Mesenchymal stem cell (in vitro differentiated cells and primary cell): Measurements from ENCODE around the gene KDSR.

Experiments
- DNase-seq: peaks from one replicate; pipeline ENCODE4 v3.0.0-alpha.2; 2013
- H2AFZ ChIP-seq: one replicate; pipeline ENCODE4 v1.6.1; 2013; ENCODE audit warnings: low read depth, mild to moderate bottlenecking, control low read depth, inconsistent platforms, low read length, moderate library complexity
- H2AK5ac ChIP-seq: 2 replicates; pipeline ENCODE4 v1.6.1; 2013; ENCODE audit warnings: low read length, moderate library complexity, mild to moderate bottlenecking, inconsistent platforms; ENCODE audit not compliant: severe bottlenecking
- H2BK120ac ChIP-seq: one replicate; pipeline ENCODE4 v1.6.1; 2013; ENCODE audit warnings: low read depth, mild to moderate bottlenecking, inconsistent platforms, low read length, moderate library complexity
- H2BK12ac ChIP-seq, 2 experiments: one replicate each; pipeline ENCODE4 v1.6.1; 2013; ENCODE audit warnings: inconsistent platforms in 2 of 2, low read length in 2 of 2, mild to moderate bottlenecking in 2 of 2, moderate library complexity in 2 of 2, control low read depth in 1 of 2
- H2BK15ac ChIP-seq: one replicate; pipeline ENCODE4 v1.6.1; 2013; ENCODE audit warnings: mild to moderate bottlenecking, low read depth, inconsistent platforms; ENCODE audit not compliant: poor library complexity, severe bottlenecking
- H2BK5ac ChIP-seq: 2 replicates; pipeline ENCODE4 v1.6.1; 2013; ENCODE audit warnings: low read depth, mild to moderate bottlenecking, low read length, control low read depth, inconsistent platforms; ENCODE audit not compliant: poor library complexity, severe bottlenecking
- H3K14ac ChIP-seq, 2 experiments: one replicate each; pipeline ENCODE4 v1.6.1; 2013; ENCODE audit warnings: inconsistent platforms in 2 of 2, low read length in 2 of 2, control low read depth in 1 of 2, mild to moderate bottlenecking in 1 of 2, moderate library complexity in 1 of 2
- H3K18ac ChIP-seq, 2 experiments: one replicate each; pipeline ENCODE4 v1.6.1; 2013; ENCODE audit warnings: inconsistent platforms in 2 of 2, low read length in 2 of 2, control low read depth in 1 of 2, low read depth in 1 of 2, mild to moderate bottlenecking in 1 of 2
- H3K23ac ChIP-seq, 2 experiments: one replicate each; pipeline ENCODE4 v1.6.1; 2013; ENCODE audit warnings: inconsistent platforms in 2 of 2, low read length in 2 of 2, mild to moderate bottlenecking in 2 of 2, moderate library complexity in 2 of 2, control low read depth in 1 of 2
- H3K27ac ChIP-seq: 2 replicates; pipeline ENCODE4 v1.5.1; 2013; ENCODE audit warnings: mild to moderate bottlenecking, moderate library complexity, low read length, control low read depth, inconsistent platforms; ENCODE audit not compliant: poor library complexity, severe bottlenecking
- H3K27me3 ChIP-seq, 2 experiments: 2 replicates each; pipeline versions ENCODE4 v1.6.1 to v1.7.0; 2013; ENCODE audit warnings: low read length in 2 of 2, mild to moderate bottlenecking in 2 of 2, moderate library complexity in 2 of 2, control low read depth in 1 of 2, inconsistent platforms in 1 of 2; ENCODE audit not compliant: control insufficient read depth in 1 of 2, insufficient read depth in 1 of 2
- H3K36me3 ChIP-seq, 2 experiments: 2 replicates each; pipeline versions ENCODE4 v1.6.1 to v1.7.0; 2013; ENCODE audit warnings: low read length in 2 of 2, control low read depth in 1 of 2, inconsistent platforms in 1 of 2, low read depth in 1 of 2, mild to moderate bottlenecking in 1 of 2; ENCODE audit not compliant: insufficient read depth in 2 of 2, control insufficient read depth in 1 of 2
- H3K4ac ChIP-seq, 2 experiments: one replicate each; pipeline ENCODE4 v1.6.1; 2013; ENCODE audit warnings: inconsistent platforms in 2 of 2, low read length in 2 of 2, mild to moderate bottlenecking in 2 of 2, moderate library complexity in 2 of 2, control low read depth in 1 of 2, low read depth in 1 of 2
- H3K4me1 ChIP-seq: 2 replicates; pipeline ENCODE4 v1.6.1; 2013; ENCODE audit warnings: low read depth, low read length, control low read depth; ENCODE audit not compliant: control insufficient read depth, insufficient read depth
- H3K4me2 ChIP-seq: 2 replicates; pipeline ENCODE4 v1.6.1; 2013; ENCODE audit warnings: low read length, mild to moderate bottlenecking, inconsistent platforms; ENCODE audit not compliant: poor library complexity, severe bottlenecking
- H3K4me3 ChIP-seq, 2 experiments: 2 replicates each; pipeline versions ENCODE4 v1.5.1 to v1.7.0; 2013; ENCODE audit warnings: low read length in 2 of 2, mild to moderate bottlenecking in 2 of 2, control low read depth in 1 of 2, low read depth in 1 of 2; ENCODE audit not compliant: insufficient read depth in 1 of 2
- H3K79me1 ChIP-seq: replicated peaks from 2 replicates; pipeline ENCODE4 v1.6.1; 2013; ENCODE audit warnings: mild to moderate bottlenecking, control low read depth, low read length, inconsistent platforms; ENCODE audit not compliant: poor library complexity, severe bottlenecking
- H3K9ac ChIP-seq: 2 replicates; pipeline ENCODE4 v1.7.0; 2013; ENCODE audit warnings: mild to moderate bottlenecking, low read length, moderate library complexity
- H3K9me3 ChIP-seq: 2 replicates; pipeline ENCODE4 v1.7.0; 2013; ENCODE audit warnings: mild to moderate bottlenecking, low read length; ENCODE audit not compliant: control insufficient read depth
- H4K8ac ChIP-seq: one replicate; pipeline ENCODE4 v1.6.1; 2013; ENCODE audit warnings: inconsistent platforms, mild to moderate bottlenecking, low read length, moderate library complexity
- H4K91ac ChIP-seq: one replicate; pipeline ENCODE4 v1.6.1; 2013; ENCODE audit warnings: mild to moderate bottlenecking, low read length, inconsistent platforms
- WGBS: methylation state at CpG from one replicate; pipeline ENCODE4 v1.1.7; 2013; ENCODE audit warnings: mixed read lengths; 5-methylcytosine and 5-hydroxymethylcytosine counted together

Gene KDSR

GRCh38 chr18:63326011-63326410, 41.0 kb downstream of the KDSR start:
- Histone ChIP-seq H3K36me3 (peaks cover 4 to 24% of the 10 kb centered on the region in 2 experiments), H2BK5ac (no peak overlapping the region), H3K4ac (no peak overlapping the region), H3K9ac (no peak overlapping the region), H2AK5ac (no peak overlapping the region), H3K4me3 (no peak overlapping the region), H3K79me1 (no peaks in the 10 kb centered on the region), H3K27me3 (no peaks in the 10 kb centered on the region), H4K8ac (no peak overlapping the region), H4K91ac (no peak overlapping the region), H3K4me2 (no peak overlapping the region), H2AFZ (no peak overlapping the region), H3K18ac (no peak overlapping the region), H2BK12ac (no peak overlapping the region), H3K14ac (no peak overlapping the region), H3K4me1 (peaks cover 2% of the 10 kb centered on the region), H2BK15ac (no peak overlapping the region), H3K27ac (no peak overlapping the region), H3K9me3 (no peaks in the 10 kb centered on the region), H3K23ac (no peak overlapping the region), H2BK120ac (no peak overlapping the region)
- DNase-seq: no peak
- 93% methylated on average over 5 of the region's 5 CpGs for WGBS

- DNase-seq: no peak
- Histone ChIP-seq H3K9ac (no peak overlapping the region), H3K14ac (no peak overlapping the region), H3K4me2 (no peak overlapping the region), H4K8ac (no peak overlapping the region), H3K36me3 (peaks cover under 1 to 16% of the 10 kb centered on the region in 2 experiments), H2BK12ac (no peak overlapping the region), H3K9me3 (no peaks in the 10 kb centered on the region), H4K91ac (no peak overlapping the region), H3K18ac (no peak overlapping the region), H3K23ac (no peak overlapping the region), H2AFZ (no peak overlapping the region), H3K4me1 (peaks cover 6% of the 10 kb centered on the region), H3K4me3 (no peak overlapping the region), H2BK5ac (no peak overlapping the region), H3K4ac (no peak overlapping the region), H2BK15ac (no peak overlapping the region), H2AK5ac (no peak overlapping the region), H3K79me1 (no peaks in the 10 kb centered on the region), H3K27ac (peak overlapping the region; percentile 3), H3K27me3 (no peaks in the 10 kb centered on the region), H2BK120ac (no peak overlapping the region)
- 98% methylated on average over 7 of the region's 11 CpGs for WGBS
These were observed 41.8 kb downstream of the KDSR start for GRCh38 chr18:63325086-63325686.

- Histone ChIP-seq H2AK5ac (no peak overlapping the region), H3K36me3 (no peaks in the 10 kb centered on the region), H3K27me3 (no peaks in the 10 kb centered on the region), H3K4me2 (peak overlapping the region; percentile 21), H3K27ac (no peak overlapping the region), H3K18ac (no peak overlapping the region), H2BK12ac (no peak overlapping the region), H3K14ac (no peak overlapping the region), H2BK15ac (no peak overlapping the region), H3K23ac (no peak overlapping the region), H2BK120ac (no peak overlapping the region), H3K9me3 (no peaks in the 10 kb centered on the region), H2BK5ac (no peak overlapping the region), H4K8ac (no peak overlapping the region), H3K4me1 (peaks cover 10% of the 10 kb centered on the region), H3K9ac (peak overlapping the region; percentile 58), H3K4me3 (no peak overlapping the region), H4K91ac (no peak overlapping the region), H3K79me1 (peaks cover 5% of the 10 kb centered on the region), H2AFZ (no peak overlapping the region), H3K4ac (no peak overlapping the region)
- DNase-seq: peak; percentile 73
- 14% methylated on average over 3 of the region's 8 CpGs for WGBS
These were observed 43.9 kb downstream of the KDSR start for GRCh38 chr18:63322908-63323634.

GRCh38 chr18:63322206-63322605, 44.8 kb downstream of the KDSR start:
- Histone ChIP-seq H3K23ac (no peak overlapping the region), H2AFZ (no peak overlapping the region), H3K4me3 (no peak overlapping the region), H3K79me1 (peaks cover 9% of the 10 kb centered on the region), H2BK120ac (no peak overlapping the region), H3K27me3 (no peaks in the 10 kb centered on the region), H4K91ac (no peak overlapping the region), H4K8ac (no peak overlapping the region), H3K4me1 (peaks cover 14% of the 10 kb centered on the region), H2BK15ac (no peak overlapping the region), H3K18ac (no peak overlapping the region), H2AK5ac (no peak overlapping the region), H3K9ac (peak overlapping the region; percentile 58), H3K4me2 (no peak overlapping the region), H3K9me3 (no peaks in the 10 kb centered on the region), H3K4ac (no peak overlapping the region), H3K36me3 (no peaks in the 10 kb centered on the region), H2BK12ac (no peak overlapping the region), H2BK5ac (no peak overlapping the region), H3K14ac (no peak overlapping the region), H3K27ac (no peak overlapping the region)
- DNase-seq: no peak
- WGBS: no CpG with 5 or more reads among the region's 4 CpGs
